Liver (tissue), 9 donors: ENCODE data around the gene CHPF2. TPM values are rescaled to one million over a fixed set of nuclear protein-coding genes. Genes with fewer than 3 reads are reported as not detected.

ENCODE experiments used
- DNase-seq: peaks from one replicate; pipeline ENCODE4 v3.0.0-alpha.2; 2017; ENCODE audit warnings: low spot score
- H3K27ac ChIP-seq, 2 donors: one replicate each; pipeline ENCODE4 v1.7.0; 2013; ENCODE audit warnings: inconsistent platforms in 2 of 2, low read length in 2 of 2, control low read depth in 1 of 2, low read depth in 1 of 2, mild to moderate bottlenecking in 1 of 2
- H3K27me3 ChIP-seq, 4 donors: one replicate each; pipeline versions ENCODE4 v1.6.1 to v1.7.0; 2013; ENCODE audit warnings: low read length in 3 of 4, inconsistent platforms in 1 of 4, mild to moderate bottlenecking in 1 of 4, moderate library complexity in 1 of 4; ENCODE audit not compliant: control insufficient read depth in 4 of 4, insufficient read depth in 4 of 4
- H3K36me3 ChIP-seq, 4 donors: one replicate each; pipeline versions ENCODE4 v1.6.1 to v1.7.0; 2013; ENCODE audit warnings: low read length in 3 of 4, mild to moderate bottlenecking in 3 of 4, low read depth in 1 of 4, moderate library complexity in 1 of 4; ENCODE audit not compliant: control insufficient read depth in 4 of 4, insufficient read depth in 3 of 4
- H3K4me1 ChIP-seq, 4 donors: one replicate each; pipeline versions ENCODE4 v1.6.1 to v1.7.0; 2013; ENCODE audit warnings: low read length in 3 of 4, mild to moderate bottlenecking in 3 of 4, moderate library complexity in 1 of 4; ENCODE audit not compliant: control insufficient read depth in 4 of 4, insufficient read depth in 4 of 4
- H3K4me3 ChIP-seq, 3 donors: one replicate each; pipeline versions ENCODE4 v1.6.1 to v1.7.0; 2013; ENCODE audit warnings: low read length in 3 of 3, control low read depth in 1 of 3, low read depth in 1 of 3, mild to moderate bottlenecking in 1 of 3
- H3K9ac ChIP-seq, 2 donors: one replicate each; pipeline ENCODE4 v1.7.0; 2013; ENCODE audit warnings: low read length in 2 of 2, mild to moderate bottlenecking in 2 of 2, moderate library complexity in 2 of 2, control low read depth in 1 of 2, low read depth in 1 of 2
- H3K9me3 ChIP-seq, 4 donors: one replicate each; pipeline versions ENCODE4 v1.6.1 to v1.7.0; 2013; ENCODE audit warnings: low read length in 3 of 4; ENCODE audit not compliant: control insufficient read depth in 4 of 4
- ATF3 ChIP-seq: IDR thresholded peaks from 2 replicates; pipeline ENCODE4 v1.6.1; 2016; ENCODE audit warnings: antibody characterized with exemption
- CTCF ChIP-seq: fragments of 150-350 bp; IDR thresholded peaks from 2 replicates; pipeline ENCODE4 v1.5.1; 2017; ENCODE audit warnings: improper control_type of control experiment, low read depth, low read length; ENCODE audit not compliant: missing input control
- EGR1 ChIP-seq, 2 donors: IDR thresholded peaks; 2 replicates each; pipeline ENCODE4 v1.6.1; 2016 to 2018; ENCODE audit warnings: antibody characterized with exemption in 2 of 2, low read depth in 2 of 2
- FOXA1 ChIP-seq: IDR thresholded peaks from 2 replicates; pipeline ENCODE4 v1.6.1; 2016; ENCODE audit warnings: antibody characterized with exemption
- FOXA2 ChIP-seq: IDR thresholded peaks from 2 replicates; pipeline ENCODE4 v1.6.1; 2016; ENCODE audit warnings: antibody characterized with exemption
- GABPA ChIP-seq, 2 donors: IDR thresholded peaks in 1 of 2; conservative IDR thresholded peaks in 1 of 2; 2 replicates each; pipeline ENCODE4 v1.6.1; 2016; ENCODE audit warnings: antibody characterized with exemption in 2 of 2, mild to moderate bottlenecking in 1 of 2, moderate library complexity in 1 of 2
- JUND ChIP-seq, 2 donors: IDR thresholded peaks; 2 replicates each; pipeline ENCODE4 v1.6.1; 2016; ENCODE audit warnings: antibody characterized with exemption in 2 of 2
- MAX ChIP-seq: IDR thresholded peaks from 2 replicates; pipeline ENCODE4 v1.6.1; 2016; ENCODE audit warnings: antibody characterized with exemption
- NR2F2 ChIP-seq: IDR thresholded peaks from 2 replicates; pipeline ENCODE4 v1.6.1; 2016; ENCODE audit warnings: antibody characterized with exemption
- RAD21 ChIP-seq, 2 donors: IDR thresholded peaks; 2 replicates each; pipeline ENCODE4 v1.6.1; 2016; ENCODE audit warnings: antibody characterized with exemption in 2 of 2, mild to moderate bottlenecking in 2 of 2
- REST ChIP-seq: IDR thresholded peaks from 2 replicates; pipeline ENCODE4 v1.6.1; 2016; ENCODE audit warnings: antibody characterized with exemption, mild to moderate bottlenecking
- RXRA ChIP-seq, 2 donors: IDR thresholded peaks; 2 replicates each; pipeline ENCODE4 v1.6.1; 2017 to 2018; ENCODE audit warnings: antibody characterized with exemption in 2 of 2, mild to moderate bottlenecking in 1 of 2
- SP1 ChIP-seq: IDR thresholded peaks from 2 replicates; pipeline ENCODE4 v1.6.1; 2018; ENCODE audit warnings: antibody characterized with exemption, mild to moderate bottlenecking
- TAF1 ChIP-seq: conservative IDR thresholded peaks from 2 replicates; pipeline ENCODE4 v1.6.1; 2016; ENCODE audit warnings: antibody characterized with exemption, mild to moderate bottlenecking
- YY1 ChIP-seq: IDR thresholded peaks from 2 replicates; pipeline ENCODE4 v1.6.1; 2016; ENCODE audit warnings: antibody characterized with exemption, mild to moderate bottlenecking
- WGBS: extraction: QIAGEN DNeasy Blood & Tissue Kit; methylation state at CpG from one replicate; pipeline ENCODE4 v1.1.7; 2013; 5-methylcytosine and 5-hydroxymethylcytosine counted together
- polyA plus RNA-seq, 2 donors: library from polyadenylated mRNA; stranded (reverse) in 1 of 2; unstranded in 1 of 2; fragments of 200-250 nt in 1 of 2; fragments of >200 nt in 1 of 2; fragmentation: Nextera tagmentation in 1 of 2; extraction: Ambion mirVana in 1 of 2; gene quantifications; one replicate each; pipeline versions ENCODE4 v1.2.1 to v1.2.3, GENCODE V29; 2013 to 2015
- total RNA-seq, 2 donors: library from RNA; depleted of rRNA; stranded (reverse); fragments of >200 nt; gene quantifications; one replicate each; pipeline ENCODE4 v1.2.3, GENCODE V29; 2014
- donor health status: healthy.
- donor health status: healthy.
- donor health status: healthy.
- donor health status: healthy.
- donor health status: healthy.

Gene CHPF2
- total and polyA plus RNA-seq, 4 donors = 4.1 to 19.7 (median 18.1) TPM

- TF ChIP-seq REST (no peak), RXRA (IDR thresholded peaks at IDR 0.05) (no peak), JUND (IDR thresholded peaks at IDR 0.05) (no peak), GABPA (IDR thresholded peaks at IDR 0.05 in 1 of 2, conservative IDR thresholded peaks at IDR 0.05 in 1 of 2) (no peak), TAF1 (no peak), FOXA2 (no peak), YY1 (no peak), FOXA1 (no peak)
Measured at GRCh38 chr7:151254316-151254715, 22.0 kb downstream of the CHPF2 start (continued).

- DNase-seq = no peak
- H3K9ac ChIP-seq = no peak overlapping the region
- TF ChIP-seq CTCF (no peak), YY1 (no peak), SP1 (no peak), TAF1 (no peak), FOXA1 (no peak), JUND (IDR thresholded peaks at IDR 0.05) (no peak), RAD21 (IDR thresholded peaks at IDR 0.05) (no peak), REST (no peak), ATF3 (no peak), GABPA (IDR thresholded peaks at IDR 0.05 in 1 of 2, conservative IDR thresholded peaks at IDR 0.05 in 1 of 2) (no peak), NR2F2 (no peak), EGR1 (IDR thresholded peaks at IDR 0.05; ENCODE audit: low read depth in 2 of 2) (no peak), FOXA2 (no peak), MAX (no peak)
- WGBS = 44% methylated on average over 11 of the region's 11 CpGs
- no peak overlapping the region for H3K4me3 ChIP-seq
- H3K4me1 ChIP-seq = peaks cover 3 to 8% (median 5%) of the 10 kb centered on the region in 4 donors
- peaks cover 0 to 6% (median 0%) of the 10 kb centered on the region in 4 donors for H3K27me3 ChIP-seq
- no peak overlapping the region for H3K27ac ChIP-seq
- H3K9me3 ChIP-seq = no peaks in the 10 kb centered on the region
- no peaks in the 10 kb centered on the region for H3K36me3 ChIP-seq
Measured at GRCh38 chr7:151254851-151255250, 22.6 kb downstream of the CHPF2 start.
